ENCODE results near the gene PRKN.

The PRKN gene

DNA sequence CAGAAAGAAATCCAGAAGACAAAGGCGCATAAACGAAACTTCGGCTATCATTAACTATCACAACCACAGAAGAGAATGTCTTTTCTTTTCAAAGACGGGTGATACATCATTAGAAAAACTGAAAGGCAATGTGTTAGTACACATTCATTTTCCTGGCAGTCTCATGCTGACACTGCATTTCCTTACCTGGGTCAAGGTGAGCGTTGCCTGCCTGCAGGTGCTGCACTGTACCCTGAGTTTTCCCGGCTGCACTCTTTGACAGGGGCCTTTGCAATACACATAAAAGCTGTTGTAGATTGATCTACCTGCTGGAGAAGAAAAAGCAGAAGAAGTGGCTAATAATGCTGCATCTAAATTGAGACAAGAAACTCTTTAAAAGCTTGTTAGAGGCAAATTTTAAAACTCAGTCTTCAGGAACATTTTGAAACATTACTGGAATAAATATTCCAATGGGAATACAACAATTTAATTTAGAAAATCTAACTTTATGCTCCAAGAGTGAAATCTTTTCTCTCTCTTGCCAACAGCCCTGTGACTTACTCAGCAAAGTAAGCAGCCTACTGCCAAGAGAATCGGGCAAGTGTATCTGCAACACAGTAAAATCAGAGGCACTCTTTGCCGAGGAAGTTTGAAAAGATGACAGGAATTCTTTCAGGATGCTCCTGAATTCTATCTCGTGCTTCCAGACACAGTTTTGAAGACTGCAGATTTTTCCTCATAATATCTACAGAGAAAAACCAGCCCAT is 526.4 kb downstream of the PRKN start:
- DNase-seq (ENCODE audit: low read depth in 2 of 3, low spot score in 2 of 3): no peak

DNA sequence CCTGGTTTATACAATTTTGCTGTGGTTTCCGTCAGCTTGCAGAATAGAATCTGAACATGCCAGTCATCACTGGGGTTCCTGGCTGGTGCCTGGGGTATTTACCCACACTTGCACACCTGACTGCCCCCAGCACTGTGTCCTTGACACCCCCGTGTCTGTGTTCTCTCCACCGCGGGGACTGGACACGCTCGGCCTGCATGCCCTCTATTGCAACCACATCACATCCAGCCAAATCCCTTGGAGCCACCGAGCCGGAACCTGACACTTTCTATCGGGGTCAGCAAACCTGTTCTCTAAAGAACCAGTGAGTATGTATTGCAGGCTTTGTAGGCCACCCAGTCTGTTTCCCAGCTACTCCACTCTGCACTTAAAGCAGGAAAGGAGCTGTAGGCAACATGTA is 527.5 kb downstream of the PRKN start:
- DNase-seq (ENCODE audit: low read depth in 2 of 3, low spot score in 2 of 3): no peak

DNA sequence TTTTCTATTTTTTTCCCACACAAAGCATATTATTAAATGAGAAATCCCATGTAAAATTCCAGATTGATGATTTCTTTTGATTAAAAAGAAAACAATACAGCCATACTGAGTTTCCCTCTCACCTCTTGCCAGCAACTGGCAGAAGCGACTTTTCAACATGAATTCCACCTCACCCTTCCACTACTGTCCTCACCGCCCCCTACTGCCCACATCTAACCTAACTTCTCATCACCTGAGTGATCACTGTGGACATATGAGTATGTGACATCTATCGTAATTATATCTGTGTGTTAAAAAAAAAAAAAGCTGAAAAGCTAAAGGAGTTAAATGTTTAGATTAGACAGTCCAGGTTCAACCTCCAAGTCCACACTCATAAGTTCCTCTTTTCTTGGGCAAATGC is 528.6 kb downstream of the PRKN start:
- no peak for DNase-seq (ENCODE audit: low read depth in 2 of 3, low spot score in 2 of 3)

DNA sequence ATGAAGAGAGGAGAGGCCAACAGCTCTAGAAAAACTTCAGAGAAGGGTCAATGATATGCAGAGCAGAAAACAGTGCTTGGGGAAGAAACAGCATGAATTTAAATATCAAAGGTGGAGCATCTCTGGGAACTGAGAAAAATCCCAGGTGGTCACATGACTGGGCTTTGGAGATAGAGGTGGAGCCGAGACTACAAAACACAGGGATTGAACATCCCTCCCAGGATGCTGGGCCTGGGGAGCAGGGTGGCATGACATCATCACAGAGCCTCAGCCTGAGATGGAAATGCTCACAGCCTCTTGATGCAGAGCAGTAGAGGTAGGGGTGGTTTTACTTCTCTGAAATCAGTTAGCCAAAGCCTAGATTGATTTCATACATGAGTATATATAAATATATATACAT is 529.5 kb downstream of the PRKN start:
- no peak for DNase-seq (ENCODE audit: low read depth in 2 of 3, low spot score in 2 of 3)

DNA sequence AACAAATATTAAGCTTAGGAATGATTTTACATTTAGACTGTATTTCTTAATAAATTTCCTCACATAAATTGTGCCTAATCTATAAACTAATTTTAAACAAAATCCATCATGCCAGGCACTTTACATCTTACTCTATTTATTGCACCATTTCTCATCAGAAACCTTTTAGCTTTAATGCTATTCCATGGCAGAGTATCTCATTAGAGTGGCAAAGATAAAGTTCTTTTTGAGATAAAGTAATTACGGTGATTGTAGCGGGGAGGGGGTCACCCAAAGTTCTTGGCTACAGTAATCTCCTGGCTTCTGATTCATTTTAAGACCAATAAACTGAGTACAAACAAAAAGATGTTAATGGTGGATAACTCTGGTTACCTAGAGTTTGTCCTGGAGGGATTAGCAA is 532.1 kb downstream of the PRKN start:
- no peak for DNase-seq (ENCODE audit: low read depth in 2 of 3, low spot score in 2 of 3)

DNA sequence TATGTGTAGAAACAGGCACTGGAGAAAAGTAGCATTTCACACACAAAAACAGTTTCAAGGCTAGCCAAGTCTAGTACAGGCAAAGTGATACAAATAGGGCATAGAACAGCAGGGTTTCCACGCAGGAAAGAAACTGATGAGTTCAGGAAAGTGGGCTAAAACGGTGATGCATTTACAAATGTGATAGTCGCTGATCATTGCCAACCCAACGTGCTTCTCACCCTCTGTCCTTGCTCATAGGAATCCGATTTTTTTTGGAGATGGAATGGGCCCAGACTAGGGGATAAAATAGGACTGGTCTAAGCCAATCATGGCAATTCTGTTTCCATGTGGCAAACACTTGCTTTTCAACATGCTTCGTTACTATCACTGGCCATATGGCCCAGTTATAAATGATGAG is 536.6 kb downstream of the PRKN start:
- no peak for DNase-seq (ENCODE audit: low read depth in 2 of 3, low spot score in 2 of 3)

DNA sequence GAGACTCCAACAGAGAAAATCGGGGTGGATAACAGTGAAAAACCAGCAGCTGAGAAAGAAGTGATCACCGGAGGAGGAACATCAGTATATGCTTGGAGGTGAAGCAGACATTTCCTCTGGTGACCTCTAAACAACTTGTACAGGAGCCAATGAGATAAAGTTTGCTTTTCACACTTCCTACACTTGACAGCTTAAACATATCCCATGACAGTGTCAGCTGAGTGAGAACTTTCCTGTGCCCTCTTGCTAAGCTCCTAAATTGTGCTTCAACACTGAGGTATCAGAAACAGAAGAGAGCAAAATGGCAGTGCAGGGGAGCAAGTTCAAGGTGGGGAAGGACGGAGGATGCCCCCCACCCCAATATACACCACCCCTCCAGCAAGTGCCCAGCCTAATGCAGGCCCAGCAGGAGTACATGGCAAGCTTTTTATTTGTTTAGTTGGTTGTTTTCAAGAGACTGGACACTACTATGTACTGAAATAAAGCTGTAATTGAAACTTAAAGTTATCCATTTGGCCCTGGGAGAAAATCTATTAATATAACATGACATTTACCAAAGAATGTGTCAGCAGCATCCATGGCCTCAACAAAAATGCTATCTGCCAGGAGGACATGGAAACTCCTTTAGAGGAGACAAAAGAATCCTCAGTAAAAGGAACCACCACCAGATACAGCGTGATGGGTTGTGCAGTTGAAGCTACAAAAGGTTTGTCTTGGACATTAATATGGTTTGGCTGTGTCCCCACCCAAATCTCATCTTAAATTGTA is 540.2 kb downstream of the PRKN start:
- DNase-seq (ENCODE audit: low read depth in 2 of 3, low spot score in 2 of 3): no peak

DNA sequence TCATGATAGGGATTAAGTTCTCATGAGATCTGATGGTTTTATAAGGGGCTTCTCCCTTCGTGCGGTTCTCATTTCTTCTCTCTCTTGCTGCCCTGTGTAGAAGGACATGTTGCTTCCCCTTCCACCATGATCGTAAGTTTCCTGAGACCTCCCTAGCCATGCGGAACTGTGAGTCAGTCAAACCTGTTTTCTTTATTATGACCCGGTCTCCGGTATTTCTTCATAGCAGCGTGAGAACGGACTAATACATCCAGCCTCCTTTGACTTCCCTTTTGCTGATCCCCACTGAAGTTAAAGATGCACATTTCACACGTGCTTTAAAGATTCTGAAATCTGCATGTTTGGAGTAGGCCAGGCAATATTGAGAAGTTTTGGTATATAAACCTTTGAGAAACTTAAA is 543.1 kb downstream of the PRKN start:
- DNase-seq (ENCODE audit: low read depth in 2 of 3, low spot score in 2 of 3): no peak

DNA sequence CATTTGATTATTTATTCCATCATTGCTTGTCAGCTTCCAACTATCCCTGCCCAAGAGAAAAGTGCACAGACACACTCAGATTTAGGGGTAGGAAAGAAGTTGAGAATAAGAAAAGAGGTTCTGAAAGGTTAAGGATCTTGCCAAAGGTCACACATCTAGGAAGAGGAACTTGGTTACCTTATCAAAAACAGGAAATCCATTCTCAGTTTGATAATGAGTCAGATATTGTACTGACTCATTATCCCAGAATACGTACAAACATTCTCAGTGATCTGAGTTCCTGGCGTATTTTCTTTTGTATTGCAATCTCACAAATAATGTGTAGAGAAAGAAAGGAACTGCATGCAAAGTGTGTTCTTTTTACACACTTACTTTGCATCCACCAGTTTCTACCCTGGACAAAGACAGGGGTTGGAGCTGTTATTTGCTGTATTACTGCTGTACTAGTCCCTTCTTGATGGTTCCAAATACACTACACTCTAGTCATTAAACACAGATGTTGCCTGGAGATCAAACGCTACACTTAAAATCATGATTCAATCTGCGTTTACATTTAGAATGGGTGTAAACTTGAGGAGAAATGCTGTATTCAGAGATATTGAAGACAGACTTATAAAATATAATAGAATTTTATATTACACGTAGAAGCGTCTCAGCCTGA is 545.7 kb downstream of the PRKN start:
- DNase-seq (ENCODE audit: low read depth in 2 of 3, low spot score in 2 of 3): no peak

DNA sequence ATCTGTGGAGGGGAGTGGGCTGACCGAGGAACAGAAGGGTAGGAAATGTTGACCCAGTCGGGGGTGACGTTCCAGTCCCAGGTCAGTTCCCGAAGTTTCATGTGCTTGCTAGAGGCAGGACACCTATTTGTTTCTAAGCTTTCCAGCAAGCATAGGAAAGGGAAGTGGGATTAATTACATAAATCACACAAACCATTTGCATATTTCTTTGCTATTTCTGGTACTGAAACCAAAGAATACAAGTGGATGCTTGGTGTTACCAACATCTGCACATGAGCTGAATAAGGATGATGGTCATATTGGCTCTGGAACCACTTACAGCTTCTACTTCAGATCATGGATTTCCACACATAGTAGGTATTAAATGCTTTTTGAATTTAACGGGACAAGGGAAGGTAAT is 546.5 kb downstream of the PRKN start:
- DNase-seq (ENCODE audit: low read depth in 2 of 3, low spot score in 2 of 3): no peak

DNA sequence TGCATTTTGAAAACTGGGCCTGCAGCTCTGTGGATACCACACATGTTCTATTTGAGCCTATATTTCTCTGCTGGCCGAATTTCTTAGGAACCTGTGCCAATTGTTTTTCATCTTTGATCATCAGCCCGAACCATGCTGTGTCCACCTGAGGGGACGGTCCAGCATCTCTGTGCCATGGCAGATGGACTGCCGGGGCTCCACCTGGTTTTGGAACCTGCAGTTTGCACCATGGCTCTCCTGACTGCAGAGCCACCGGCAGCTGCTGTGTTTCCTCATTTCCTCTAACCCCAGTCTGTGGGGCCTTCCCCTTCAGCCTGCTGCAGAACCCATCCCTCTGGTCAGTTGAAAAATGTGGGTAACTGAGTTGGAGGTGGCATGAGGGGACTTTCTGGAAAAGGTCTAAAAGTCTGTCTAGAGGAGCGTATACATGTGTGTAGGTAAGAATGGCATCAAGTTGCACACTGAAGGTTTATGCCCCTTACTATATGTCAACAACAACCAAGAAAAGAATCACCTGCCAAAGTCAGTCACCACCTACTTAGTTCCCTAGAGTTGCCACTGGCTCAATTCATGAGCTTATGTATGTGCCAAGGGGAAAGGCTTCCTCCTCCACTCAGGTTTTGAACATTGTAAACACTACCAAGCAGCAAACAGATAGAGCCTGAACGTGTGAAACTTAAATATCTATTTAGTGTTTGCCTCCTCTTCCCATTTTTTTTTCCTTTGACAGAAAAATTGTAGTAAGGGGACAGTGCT is 548.2 kb downstream of the PRKN start:
- no peak for DNase-seq (ENCODE audit: low read depth in 2 of 3, low spot score in 2 of 3)

DNA sequence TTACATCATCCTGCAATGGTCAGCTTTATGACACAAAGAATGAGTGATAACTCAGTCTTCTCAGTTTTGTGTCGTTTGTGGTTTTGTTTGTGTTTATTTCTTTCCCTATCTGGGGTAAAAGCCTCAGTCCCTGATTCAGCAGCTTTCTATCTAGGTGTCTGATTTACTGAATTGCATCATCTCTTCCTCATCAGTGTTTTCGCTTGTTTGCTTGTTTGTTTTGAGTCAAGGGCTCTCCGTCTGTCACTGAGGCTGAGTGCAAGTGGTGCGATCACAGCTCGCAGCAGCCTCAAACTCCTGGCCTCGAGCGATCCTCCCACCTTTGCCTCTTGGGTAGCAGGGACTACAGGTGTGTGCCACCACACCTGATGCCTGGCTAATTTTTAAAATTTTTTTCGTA is 548.9 kb downstream of the PRKN start:
- no peak for DNase-seq (ENCODE audit: low read depth in 2 of 3, low spot score in 2 of 3)

DNA sequence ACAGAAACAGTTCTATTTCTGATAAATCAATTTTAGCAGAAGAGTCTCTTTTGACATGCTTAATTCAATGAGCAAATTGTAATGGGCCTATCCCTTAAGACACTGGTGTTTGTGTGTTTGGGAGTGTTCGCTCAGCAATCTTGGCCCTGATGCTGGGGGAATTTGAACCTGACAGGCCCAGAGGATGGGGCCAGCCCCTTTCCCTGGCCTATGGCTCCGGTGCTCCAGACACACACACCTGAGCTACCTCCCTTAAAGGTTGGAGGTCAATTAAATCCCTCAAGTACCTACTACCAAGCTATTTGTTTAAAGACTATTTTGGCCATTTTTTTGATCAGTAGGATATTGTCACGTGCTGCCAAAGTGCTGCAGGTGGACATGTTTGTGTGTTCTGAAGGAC is 549.3 kb downstream of the PRKN start:
- no peak for DNase-seq (ENCODE audit: low read depth in 2 of 3, low spot score in 2 of 3)

DNA sequence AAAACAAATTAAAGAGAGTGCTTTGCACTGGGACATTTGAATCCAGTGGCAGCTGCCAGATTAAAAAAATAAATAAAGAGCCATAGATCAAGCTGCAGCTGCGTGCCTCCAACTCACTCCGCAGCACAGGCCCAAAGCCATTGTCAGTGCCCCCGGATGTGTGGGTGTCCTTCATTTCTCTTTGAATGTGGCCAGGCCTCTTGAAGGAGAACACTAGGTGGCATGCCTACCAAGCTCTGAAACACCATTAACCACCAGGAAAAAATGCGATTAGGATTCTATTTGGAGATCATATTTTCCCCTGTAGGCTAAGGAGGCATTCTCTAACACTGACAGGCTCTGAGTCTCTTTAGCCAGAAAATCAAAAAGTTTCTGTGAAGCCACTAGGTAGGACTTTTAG is 549.8 kb downstream of the PRKN start:
- no peak for DNase-seq (ENCODE audit: low read depth in 2 of 3, low spot score in 2 of 3)

DNA sequence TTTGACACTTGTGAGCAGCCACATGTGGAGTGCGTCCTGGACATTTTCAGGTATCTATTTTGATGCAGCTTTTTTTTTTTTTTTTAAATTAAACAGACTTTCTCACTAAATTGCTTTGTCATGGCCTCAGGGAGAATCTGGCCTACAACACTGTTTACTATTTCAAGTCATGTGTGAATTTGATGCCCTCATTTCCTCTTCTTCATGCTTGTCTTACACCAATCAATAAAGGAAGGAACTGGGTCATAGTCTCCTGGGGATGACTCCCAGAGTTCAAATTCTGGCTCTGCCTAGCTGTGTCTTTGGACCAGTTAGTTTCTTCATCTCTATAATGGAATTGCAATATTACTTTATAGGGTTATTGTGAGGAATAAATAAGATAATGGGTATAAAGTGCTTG is 554.1 kb downstream of the PRKN start:
- DNase-seq (ENCODE audit: low read depth in 2 of 3, low spot score in 2 of 3): no peak

DNA sequence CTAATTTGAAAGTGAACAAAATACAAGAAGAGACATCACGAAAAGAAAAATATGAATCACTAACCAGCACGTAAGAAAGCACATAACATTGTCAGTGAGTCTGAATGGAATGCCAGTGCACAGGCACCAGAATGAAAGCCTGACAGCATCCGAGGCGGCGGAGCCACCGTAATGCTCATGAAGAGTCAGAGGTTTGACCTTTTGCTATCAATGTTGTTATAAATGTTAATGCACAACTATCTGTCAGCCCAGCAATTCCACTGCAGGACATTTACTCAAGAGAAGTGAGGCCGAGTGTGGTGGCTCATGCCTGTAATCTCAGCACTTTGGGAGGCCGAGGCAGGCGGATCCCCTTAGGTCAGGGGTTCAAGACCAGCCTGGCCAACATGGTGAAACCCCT is 562.1 kb downstream of the PRKN start:
- no peak for DNase-seq (ENCODE audit: low read depth in 2 of 3, low spot score in 2 of 3)

DNA sequence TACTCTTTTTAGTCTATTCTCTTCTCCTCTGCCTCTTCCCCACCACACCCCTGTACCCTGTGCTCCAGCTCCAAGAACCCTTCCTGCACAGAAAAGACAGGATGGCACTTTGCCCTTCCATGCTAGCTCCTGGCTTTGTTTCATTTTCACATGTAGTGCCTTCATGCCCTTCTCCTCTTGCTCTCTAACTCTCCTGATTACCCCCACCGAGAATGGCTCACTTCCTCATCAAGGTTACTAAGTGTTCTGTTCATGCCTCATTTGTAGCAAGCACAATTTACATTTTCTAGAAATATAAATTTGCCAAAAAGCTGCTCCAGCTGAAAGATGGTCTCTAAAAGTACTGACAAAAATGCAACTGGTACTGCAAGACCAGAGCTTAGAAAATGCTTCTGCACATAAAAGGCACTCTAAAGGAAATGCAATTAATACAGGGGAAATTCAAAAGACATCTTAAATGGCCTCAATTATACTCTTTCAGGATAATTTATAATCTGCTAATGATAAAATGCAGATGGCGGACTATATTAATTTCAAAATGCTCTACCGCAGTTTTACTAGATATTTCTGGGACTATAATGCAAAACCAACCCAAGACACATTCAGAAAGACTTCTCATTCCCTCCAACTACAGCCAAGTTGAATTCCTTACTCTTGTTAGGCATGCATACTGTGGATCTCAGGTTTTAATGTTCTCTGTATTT is 570.2 kb downstream of the PRKN start:
- DNase-seq (ENCODE audit: low read depth in 2 of 3, low spot score in 2 of 3): no peak

DNA sequence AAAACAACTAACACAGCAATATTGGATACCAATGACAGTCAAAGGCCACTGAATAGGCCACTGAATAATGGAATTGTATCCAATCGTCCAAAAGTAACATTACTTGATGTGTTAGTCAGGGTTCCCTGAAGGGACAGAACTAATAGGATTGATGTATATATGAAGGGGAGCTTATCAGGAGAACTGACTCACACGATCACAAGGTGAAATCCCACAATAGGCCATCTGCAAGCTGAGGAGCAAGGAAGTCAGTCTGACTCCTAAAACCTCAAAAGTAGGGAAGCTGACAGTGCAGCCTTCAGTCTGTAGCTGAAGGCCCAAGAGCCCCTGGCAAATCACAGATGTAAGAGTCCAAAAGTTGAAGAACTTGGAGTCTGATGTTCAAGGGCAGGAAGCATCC is 571.4 kb downstream of the PRKN start:
- no peak for DNase-seq (ENCODE audit: low read depth in 2 of 3, low spot score in 2 of 3)

DNA sequence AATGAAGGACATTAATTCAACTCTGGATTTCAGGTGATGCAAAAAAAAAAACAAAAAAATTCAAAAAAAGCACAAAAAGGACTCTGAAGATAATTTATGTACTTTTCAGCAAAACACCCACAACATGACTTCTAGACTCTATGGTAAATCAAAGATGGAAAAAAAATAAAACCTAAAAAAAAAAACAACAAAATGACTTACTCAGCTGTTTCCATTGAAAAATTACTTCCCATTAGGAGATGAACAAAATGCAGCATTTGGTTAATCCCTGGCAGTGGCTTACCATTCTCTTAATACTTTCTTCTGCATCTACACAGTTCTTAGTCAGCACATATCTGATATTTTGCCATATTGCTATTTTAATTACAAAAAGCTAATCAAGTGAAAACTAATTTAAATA is 572.6 kb downstream of the PRKN start:
- no peak for DNase-seq (ENCODE audit: low read depth in 2 of 3, low spot score in 2 of 3)

DNA sequence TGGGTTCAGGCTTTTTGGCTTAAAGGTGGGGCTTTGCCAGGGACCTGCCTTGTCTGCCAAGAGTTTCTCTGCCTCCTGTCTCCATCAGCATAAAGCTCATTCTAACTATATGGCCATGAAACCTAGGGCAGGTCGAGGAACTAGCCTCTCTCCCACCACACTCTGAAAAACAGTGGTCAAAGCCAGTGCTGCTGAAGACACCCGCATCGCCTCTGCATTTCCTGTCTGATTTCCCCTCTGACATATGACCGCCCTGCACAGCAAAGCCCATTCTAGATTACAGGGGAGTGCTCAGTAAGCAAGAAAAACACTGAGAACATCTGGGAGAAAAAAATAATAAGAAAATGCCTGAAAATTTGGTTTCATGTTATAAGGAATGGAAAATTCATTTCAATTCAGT is 573.6 kb downstream of the PRKN start:
- no peak for DNase-seq (ENCODE audit: low read depth in 2 of 3, low spot score in 2 of 3)

DNA sequence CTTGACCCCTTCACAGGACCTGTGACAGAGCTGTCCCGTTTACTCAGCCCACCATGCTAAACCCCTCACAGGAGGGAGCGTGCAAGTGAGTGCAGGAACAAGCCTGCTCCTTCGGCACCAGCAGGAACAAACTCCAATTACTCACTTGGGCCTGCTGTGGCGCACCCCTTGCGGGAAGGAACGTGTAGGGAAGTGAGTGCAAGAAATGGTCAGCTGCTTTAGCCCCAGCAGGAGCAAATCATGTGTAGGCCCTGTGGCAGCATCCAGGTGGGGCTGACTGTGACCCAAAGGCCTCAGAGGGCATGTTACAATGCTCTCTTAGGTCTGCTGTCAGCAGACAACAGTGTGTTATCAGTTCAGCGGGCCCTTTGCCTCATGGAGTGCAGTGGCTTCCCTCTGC is 574.4 kb downstream of the PRKN start:
- DNase-seq (ENCODE audit: low read depth in 2 of 3, low spot score in 2 of 3): no peak

All from activated CD8-positive, alpha-beta memory T cell treated with anti-CD3 and anti-CD28 coated beads for 48 hours (primary cell).